ENCODE measurements around the gene KCMF1. TPM values are rescaled to one million over a fixed set of nuclear protein-coding genes. Genes with fewer than 3 reads are reported as not detected.
A peak's percentile ranks its signal among the peaks of the same experiment; 100 is the strongest.

Gene KCMF1
- total and polyA plus RNA-seq, 2 of the 13 experiments (the other 11 are each of a cell fraction or from before 2014, with no cell fraction given) = 62.1 to 116 TPM

- TF ChIP-seq SMYD3 (CRISPR knock-in tag; IDR thresholded peaks at IDR 0.05) (peak; percentile 79; the same call in 1 of the 2 replicates), ZC3H13 (CRISPR knock-in tag; IDR thresholded peaks at IDR 0.05) (peak; percentile 27; the same call in 1 of the 2 replicates), E2F5 (CRISPR knock-in tag; conservative IDR thresholded peaks at IDR 0.05) (no peak), ZBTB26 (CRISPR knock-in tag; IDR thresholded peaks at IDR 0.05; ENCODE audit: borderline replicate concordance) (0 out of 2 replicates have a peak, but pooled peaks have one; percentile 48), ZNF770 (CRISPR knock-in tag; IDR thresholded peaks at IDR 0.05) (peak; percentile 77), HMGA1 (CRISPR knock-in tag; conservative IDR thresholded peaks at IDR 0.05) (no peak), ZNF407 (CRISPR knock-in tag; IDR thresholded peaks at IDR 0.05; ENCODE audit: not compliant biosample characterization) (peak; percentile 51), POLR2AphosphoS5 (IDR thresholded peaks at IDR 0.05; ENCODE audit: low read depth, low read length) (no peak), ZNF234 (CRISPR knock-in tag; conservative IDR thresholded peaks at IDR 0.05) (no peak), ZMYM3 (CRISPR knock-in tag; IDR thresholded peaks at IDR 0.05) (peak; percentile 85), ZBTB39 (CRISPR knock-in tag; IDR thresholded peaks at IDR 0.05) (peak; percentile 13), GATA4 (IDR thresholded peaks at IDR 0.05; ENCODE audit: borderline replicate concordance, low read depth) (no peak), SETDB1 (CRISPR knock-in tag; IDR thresholded peaks at IDR 0.05; ENCODE audit: borderline replicate concordance) (no peak), ZNF350 (CRISPR knock-in tag; IDR thresholded peaks at IDR 0.05; ENCODE audit: borderline replicate concordance, low read depth) (peak; percentile 99)
Measured at GRCh38 chr2:84925724-84926376, 45.1 kb upstream of the KCMF1 start (continued).
